Stimulated activated CD4-positive, alpha-beta T cell treated with anti-CD3 and anti-CD28 coated beads, Interleukin-1b, Interleukin-23, amount 100 ng/mL, for 48 hours (primary cell): ENCODE data around the gene NEGR1.

Experiments
- DNase-seq: peaks from one replicate; pipeline ENCODE4 v3.0.0-alpha.2; 2020

The NEGR1 gene

GRCh38 chr1:71766748-71767147 is 515.6 kb downstream of the NEGR1 start:
- DNase-seq = no peak

- no peak for DNase-seq
Observed at GRCh38 chr1:71762514-71763255, 519.7 kb downstream of the NEGR1 start.

- no peak for DNase-seq
Observed at GRCh38 chr1:71755441-71755840, 526.9 kb downstream of the NEGR1 start.

- no peak for DNase-seq
Observed at GRCh38 chr1:71753746-71754145, 528.6 kb downstream of the NEGR1 start.

GRCh38 chr1:71745326-71745725 is 537.0 kb downstream of the NEGR1 start:
- DNase-seq = no peak

GRCh38 chr1:71743862-71744261 is 538.5 kb downstream of the NEGR1 start:
- no peak for DNase-seq

- no peak for DNase-seq
Observed at GRCh38 chr1:71738910-71739309, 543.4 kb downstream of the NEGR1 start.

GRCh38 chr1:71738256-71738655 is 544.1 kb downstream of the NEGR1 start:
- no peak for DNase-seq

GRCh38 chr1:71737768-71738167 is 544.6 kb downstream of the NEGR1 start:
- no peak for DNase-seq

GRCh38 chr1:71733121-71733520 is 549.2 kb downstream of the NEGR1 start:
- no peak for DNase-seq

- no peak for DNase-seq
Observed at GRCh38 chr1:71721532-71721931, 560.8 kb downstream of the NEGR1 start.

- no peak for DNase-seq
Observed at GRCh38 chr1:71719330-71719729, 563.0 kb downstream of the NEGR1 start.

- no peak for DNase-seq
Observed at GRCh38 chr1:71717186-71717585, 565.2 kb downstream of the NEGR1 start.

- no peak for DNase-seq
Observed at GRCh38 chr1:71711456-71711855, 570.9 kb downstream of the NEGR1 start.

GRCh38 chr1:71706029-71706671 is 576.2 kb downstream of the NEGR1 start:
- DNase-seq = no peak

- DNase-seq = no peak
Observed at GRCh38 chr1:71698186-71698585, 584.2 kb downstream of the NEGR1 start.

- no peak for DNase-seq
Observed at GRCh38 chr1:71695821-71696220, 586.5 kb downstream of the NEGR1 start.

GRCh38 chr1:71695084-71695483 is 587.3 kb downstream of the NEGR1 start:
- no peak for DNase-seq

GRCh38 chr1:71693581-71693980 is 588.8 kb downstream of the NEGR1 start:
- DNase-seq = no peak

GRCh38 chr1:71689635-71690034 is 592.7 kb downstream of the NEGR1 start:
- no peak for DNase-seq

- DNase-seq = no peak
Observed at GRCh38 chr1:71687376-71687775, 595.0 kb downstream of the NEGR1 start.

- no peak for DNase-seq
Observed at GRCh38 chr1:71676979-71677925, 605.1 kb downstream of the NEGR1 start.

- no peak for DNase-seq
Observed at GRCh38 chr1:71668065-71668464, 614.3 kb downstream of the NEGR1 start.

- no peak for DNase-seq
Observed at GRCh38 chr1:71667216-71667615, 615.1 kb downstream of the NEGR1 start.
